Keratinocyte (primary cell): ENCODE results near the gene PPTC7. TPM values are rescaled to one million over a fixed set of nuclear protein-coding genes. Genes with fewer than 3 reads are reported as not detected.

Source experiments
- DNase-seq: peaks from one replicate; pipeline ENCODE4 v3.0.0-alpha.2; 2011; ENCODE audit warnings: low read depth, missing footprints, low spot score
- FAIRE-seq: peaks from 2 replicates; lab custom pipeline; 2011; peaks lifted over from hg19 to GRCh38; lab: Jason Lieb, UNC
- H2AFZ ChIP-seq: 2 replicates; pipeline ENCODE4 v1.6.0; 2012; ENCODE audit warnings: low read length, control low read depth, inconsistent platforms; ENCODE audit not compliant: control insufficient read depth
- H3K27ac ChIP-seq: 2 replicates; pipeline ENCODE4 v1.5.1; 2011; ENCODE audit warnings: low read length; ENCODE audit not compliant: control insufficient read depth, insufficient read depth
- H3K27me3 ChIP-seq: 3 replicates; pipeline ENCODE4 v1.6.0; 2011; ENCODE audit warnings: low read length; ENCODE audit not compliant: control insufficient read depth, insufficient read depth; ENCODE audit errors: extremely low read depth
- H3K36me3 ChIP-seq, 2 experiments: 2 replicates in 1 of 2; 3 replicates in 1 of 2; pipeline ENCODE4 v1.5.1; 2011; ENCODE audit warnings: low read length in 2 of 2, mild to moderate bottlenecking in 1 of 2; ENCODE audit not compliant: control insufficient read depth in 2 of 2, insufficient read depth in 2 of 2; ENCODE audit errors: extremely low read depth in 1 of 2
- H3K4me1 ChIP-seq: 3 replicates; pipeline ENCODE4 v1.5.1; 2011; ENCODE audit warnings: low read length; ENCODE audit not compliant: control insufficient read depth, insufficient read depth; ENCODE audit errors: extremely low read depth
- H3K4me2 ChIP-seq: 3 replicates; pipeline ENCODE4 v1.6.0; 2011; ENCODE audit warnings: low read depth, low read length; ENCODE audit not compliant: control insufficient read depth, insufficient read depth; ENCODE audit errors: extremely low read depth
- H3K4me3 ChIP-seq, 3 experiments: fragments of 200-600 bp in 1 of 3; sonication (generic) in 1 of 3; 2 replicates in 2 of 3; 3 replicates in 1 of 3; pipeline ENCODE4 v1.5.1; 2011 to 2016; ENCODE audit warnings: low read length in 3 of 3, mild to moderate bottlenecking in 3 of 3, control low read depth in 2 of 3, inconsistent platforms in 1 of 3, low read depth in 1 of 3, mixed read lengths in 1 of 3, mixed run types in 1 of 3, moderate library complexity in 1 of 3; ENCODE audit not compliant: control insufficient read depth in 2 of 3, insufficient read depth in 2 of 3; ENCODE audit errors: extremely low read depth in 1 of 3
- H3K79me2 ChIP-seq: 2 replicates; pipeline ENCODE4 v1.6.0; 2012; ENCODE audit warnings: low read length; ENCODE audit not compliant: control insufficient read depth, insufficient read depth
- H3K9ac ChIP-seq: 3 replicates; pipeline ENCODE4 v1.6.0; 2011; ENCODE audit warnings: low read length; ENCODE audit not compliant: control insufficient read depth, insufficient read depth; ENCODE audit errors: extremely low read depth
- H3K9me1 ChIP-seq: 3 replicates; pipeline ENCODE4 v1.6.0; 2011; ENCODE audit warnings: low read length; ENCODE audit not compliant: control insufficient read depth, insufficient read depth; ENCODE audit errors: extremely low read depth
- H3K9me3 ChIP-seq: 2 replicates; pipeline ENCODE4 v1.5.1; 2012; ENCODE audit warnings: low read depth, low read length; ENCODE audit not compliant: control insufficient read depth
- H4K20me1 ChIP-seq: 3 replicates; pipeline ENCODE4 v1.6.0; 2011; ENCODE audit warnings: low read length; ENCODE audit not compliant: control insufficient read depth, insufficient read depth; ENCODE audit errors: extremely low read depth
- CTCF ChIP-seq, 3 experiments: IDR thresholded peaks in 1 of 3; conservative IDR thresholded peaks in 1 of 3; optimal IDR thresholded peaks in 1 of 3; 2 replicates in 2 of 3; 3 replicates in 1 of 3; pipeline versions ENCODE3 to v1.5.1; 2011; ENCODE audit warnings: low read length in 3 of 3, mild to moderate bottlenecking in 3 of 3, moderate library complexity in 2 of 3, control low read depth in 1 of 3, inconsistent platforms in 1 of 3; ENCODE audit not compliant: insufficient read depth in 2 of 3; ENCODE audit errors: extremely low read depth in 1 of 3
- EZH2 ChIP-seq: IDR thresholded peaks from one replicate; pipeline ENCODE4 v1.6.1; 2012; ENCODE audit warnings: inconsistent platforms, mild to moderate bottlenecking, low read length, moderate library complexity
- dilution Hi-C: fragments of 300-500 bp; cut with MboI; formaldehyde crosslinking; loops from one replicate; pipeline ENCODE4 v1.7.0; 2020; ENCODE audit warnings: low sequenced_read_pairs; ENCODE audit not compliant: extremely low pct_ligation_motif_present
- polyA plus RNA-seq, 5 experiments: library from polyadenylated mRNA; depleted of rRNA in 3 of 5; stranded (reverse) in 3 of 5; stranded (forward) in 1 of 5; unstranded in 1 of 5; fragments of >200 nt; gene quantifications; 1 replicate in 1 of 5; 2 replicates in 3 of 5; 3 replicates in 1 of 5; pipeline versions ENCODE4 v1.2.1 to v1.2.3, GENCODE V29; 2011 to 2012; ENCODE audit warnings: missing spikeins in 2 of 5, low read depth in 1 of 5, low replicate concordance in 1 of 5

The PPTC7 gene
- polyA plus RNA-seq, 1 donor (not counting 4 experiments of a cell fraction or from before 2014, with no cell fraction given) = 35.9 TPM

- Histone ChIP-seq H4K20me1 (no peaks in the 10 kb centered on the region), H3K36me3 (peaks cover 0 to 1% of the 10 kb centered on the region in 2 experiments), H3K4me2 (no peak overlapping the region), H3K9me1 (no peaks in the 10 kb centered on the region), H3K4me1 (peaks cover 6% of the 10 kb centered on the region), H2AFZ (no peak overlapping the region), H3K9ac (no peak overlapping the region), H3K79me2 (no peaks in the 10 kb centered on the region), H3K27me3 (no peaks in the 10 kb centered on the region), H3K27ac (no peak overlapping the region), H3K9me3 (no peaks in the 10 kb centered on the region), H3K4me3 (no peak overlapping the region)
- FAIRE-seq (no peak), DNase-seq (no peak)
- no peak for TF ChIP-seq EZH2
- TF ChIP-seq CTCF (optimal IDR thresholded peaks at IDR 0.05 in 1 of 3, IDR thresholded peaks at IDR 0.05 in 1 of 3, conservative IDR thresholded peaks at IDR 0.05 in 1 of 3; ENCODE audit: extremely low read depth in 1 of 3, insufficient read depth in 2 of 3, low read length in 3 of 3) = no peak
- dilution Hi-C loops = no loop called here
These were observed 33.5 kb upstream of the PPTC7 start for GRCh38 chr12:110616471-110617115.

GRCh38 chr12:110615171-110615570 is 32.1 kb upstream of the PPTC7 start:
- dilution Hi-C loops = no loop called here
- Histone ChIP-seq H3K36me3 (peaks cover 0 to 1% of the 10 kb centered on the region in 2 experiments), H3K79me2 (no peaks in the 10 kb centered on the region), H2AFZ (no peak overlapping the region), H4K20me1 (no peaks in the 10 kb centered on the region), H3K4me2 (no peak overlapping the region), H3K9me3 (no peaks in the 10 kb centered on the region), H3K9me1 (no peaks in the 10 kb centered on the region), H3K27me3 (no peaks in the 10 kb centered on the region), H3K4me1 (peaks cover 6% of the 10 kb centered on the region), H3K9ac (no peak overlapping the region), H3K27ac (no peak overlapping the region), H3K4me3 (no peak overlapping the region)
- FAIRE-seq (no peak), DNase-seq (no peak)
- TF ChIP-seq EZH2 (no peak), CTCF (optimal IDR thresholded peaks at IDR 0.05 in 1 of 3, IDR thresholded peaks at IDR 0.05 in 1 of 3, conservative IDR thresholded peaks at IDR 0.05 in 1 of 3; ENCODE audit: extremely low read depth in 1 of 3, insufficient read depth in 2 of 3, low read length in 3 of 3) (no peak)
